ENCODE results near the gene PWWP2B. TPM values are rescaled to one million over a fixed set of nuclear protein-coding genes. Genes with fewer than 3 reads are reported as not detected.

Gene PWWP2B
- total and polyA plus RNA-seq, 2 donors (not counting 3 experiments of a cell fraction or from before 2014, with no cell fraction given), result 4.6 to 11.8 TPM

GRCh38 chr10:132392811-132393694 is 3.9 kb upstream of the PWWP2B start:
- dilution Hi-C loops (cut with MboI; ENCODE audit: extremely low pct_ligation_motif_present, low sequenced_read_pairs) (no loop called here), intact Hi-C loops (cut with micrococcal nuclease) (no loop called here)
- H3K27me3 ChIP-seq (ENCODE audit: control insufficient read depth in 2 of 2, insufficient read depth in 2 of 2, low read length in 2 of 2), result no peaks in the 10 kb centered on the region
- H3K9me1 ChIP-seq (replicated peaks; ENCODE audit: control insufficient read depth, extremely low read depth, insufficient read depth, low read length), result no peaks in the 10 kb centered on the region
- H3K27ac ChIP-seq (ENCODE audit: insufficient read depth, low read depth, low read length), result no peak overlapping the region
- POLR2A ChIA-PET, result interaction anchor here (0.7 kb wide), 1 partner anchor 143 kb away, joined by 3 read pairs; no protein-coding TSS in a partner anchor
- no peak for TF ChIP-seq MYC (IDR thresholded peaks at IDR 0.05; ENCODE audit: low read depth, low read length)
- TF ChIP-seq MAX (IDR thresholded peaks at IDR 0.05; ENCODE audit: insufficient read depth, insufficient read length), result no peak
- TF ChIP-seq JUN (IDR thresholded peaks at IDR 0.05; ENCODE audit: borderline replicate concordance, insufficient read depth, insufficient read length, low read depth), result no peak
- H3K4me3 ChIP-seq (replicated peaks in 1 of 3; ENCODE audit: insufficient read depth in 1 of 3, low read depth in 1 of 3, low read length in 3 of 3), result no peak overlapping the region
- H3K4me1 ChIP-seq (ENCODE audit: control insufficient read depth, extremely low read depth, insufficient read depth, low read length), result peaks cover 6% of the 10 kb centered on the region
- H3K9ac ChIP-seq (replicated peaks; ENCODE audit: extremely low read depth, insufficient read depth, low read length), result no peak overlapping the region
- no peak overlapping the region for H2AFZ ChIP-seq (ENCODE audit: low read depth, low read length)
- H3K79me2 ChIP-seq (ENCODE audit: control insufficient read depth, insufficient read depth, low read length), result peaks cover 2% of the 10 kb centered on the region
- H3K36me3 ChIP-seq (ENCODE audit: control insufficient read depth in 2 of 2, extremely low read depth in 1 of 2, insufficient read depth in 2 of 2, low read length in 2 of 2), result no peaks in the 10 kb centered on the region
- no TSS peak for BruUV-seq (replicated peaks)
- FAIRE-seq (no peak), DNase-seq (ENCODE audit: low read depth, low spot score) (no peak)
- H3K4me2 ChIP-seq (ENCODE audit: insufficient read depth, low read length), result no peak overlapping the region
- H4K20me1 ChIP-seq (replicated peaks; ENCODE audit: control insufficient read depth, extremely low read depth, insufficient read depth, low read length), result no peaks in the 10 kb centered on the region
- CTCF ChIA-PET, result no interaction called here
- no peaks in the 10 kb centered on the region for H3K9me3 ChIP-seq (replicated peaks; ENCODE audit: control insufficient read depth, insufficient read depth, low read length)

DNA sequence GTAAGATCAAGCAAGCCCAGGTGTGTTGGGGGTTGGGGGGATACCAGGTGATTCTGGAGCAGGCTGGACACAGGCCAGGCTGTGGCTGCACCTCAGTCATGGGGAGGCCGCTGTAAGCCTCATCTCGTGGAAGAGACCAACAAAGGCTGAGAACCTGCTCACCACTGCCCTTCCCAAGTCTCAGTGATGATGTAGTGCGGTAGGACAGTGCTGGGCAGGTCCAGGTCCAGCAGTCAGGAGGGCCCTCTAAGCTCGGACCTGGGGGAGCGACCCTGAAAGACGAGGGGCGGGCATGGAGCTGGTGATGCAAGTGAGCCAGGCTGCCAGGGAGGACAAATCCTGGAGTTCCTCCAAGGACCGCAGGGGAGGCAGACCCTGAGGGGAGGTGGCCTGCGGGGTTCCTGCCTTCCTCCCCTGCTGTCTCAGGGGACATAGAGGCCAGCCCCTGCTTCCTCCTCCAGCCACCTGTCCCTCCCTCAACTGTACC is 3.3 kb upstream of the PWWP2B start:
- DNase-seq (ENCODE audit: low read depth, low spot score) (no peak), FAIRE-seq (no peak)
- Histone ChIP-seq H3K36me3 (ENCODE audit: control insufficient read depth in 2 of 2, extremely low read depth in 1 of 2, insufficient read depth in 2 of 2, low read length in 2 of 2) (no peaks in the 10 kb centered on the region), H3K4me2 (ENCODE audit: insufficient read depth, low read length) (no peak overlapping the region), H4K20me1 (replicated peaks; ENCODE audit: control insufficient read depth, extremely low read depth, insufficient read depth, low read length) (no peaks in the 10 kb centered on the region), H3K4me1 (ENCODE audit: control insufficient read depth, extremely low read depth, insufficient read depth, low read length) (peaks cover 9% of the 10 kb centered on the region), H3K9me1 (replicated peaks; ENCODE audit: control insufficient read depth, extremely low read depth, insufficient read depth, low read length) (no peaks in the 10 kb centered on the region), H3K9ac (replicated peaks; ENCODE audit: extremely low read depth, insufficient read depth, low read length) (no peak overlapping the region), H2AFZ (ENCODE audit: low read depth, low read length) (no peak overlapping the region), H3K27ac (ENCODE audit: insufficient read depth, low read depth, low read length) (no peak overlapping the region), H3K79me2 (ENCODE audit: control insufficient read depth, insufficient read depth, low read length) (peaks cover 7% of the 10 kb centered on the region), H3K4me3 (replicated peaks in 1 of 3; ENCODE audit: insufficient read depth in 1 of 3, low read depth in 1 of 3, low read length in 3 of 3) (no peak overlapping the region), H3K9me3 (replicated peaks; ENCODE audit: control insufficient read depth, insufficient read depth, low read length) (no peaks in the 10 kb centered on the region), H3K27me3 (ENCODE audit: control insufficient read depth in 2 of 2, insufficient read depth in 2 of 2, low read length in 2 of 2) (no peaks in the 10 kb centered on the region)
- dilution Hi-C loops (cut with MboI; ENCODE audit: extremely low pct_ligation_motif_present, low sequenced_read_pairs), result no loop called here
- intact Hi-C loops (cut with micrococcal nuclease), result no loop called here
- POLR2A ChIA-PET, result interaction anchor here (0.7 kb wide), 1 partner anchor 142 kb away, joined by 3 read pairs; no protein-coding TSS in a partner anchor
- BruUV-seq (replicated peaks), result no TSS peak
- TF ChIP-seq EZH2 (IDR thresholded peaks at IDR 0.05; ENCODE audit: borderline replicate concordance, low read depth, low read length, severe bottlenecking) (no peak), MYC (IDR thresholded peaks at IDR 0.05; ENCODE audit: low read depth, low read length) (no peak), MAX (IDR thresholded peaks at IDR 0.05; ENCODE audit: insufficient read depth, insufficient read length) (no peak), JUN (IDR thresholded peaks at IDR 0.05; ENCODE audit: borderline replicate concordance, insufficient read depth, insufficient read length, low read depth) (no peak), GATA2 (IDR thresholded peaks at IDR 0.05; ENCODE audit: insufficient read depth, insufficient read length, low read depth, low read length) (no peak), POLR2AphosphoS5 (IDR thresholded peaks at IDR 0.05; ENCODE audit: insufficient read depth, low read depth, low read length) (no peak), POLR2A (IDR thresholded peaks at IDR 0.05; ENCODE audit: low read depth, low read length) (no peak), FOS (IDR thresholded peaks at IDR 0.05; ENCODE audit: borderline replicate concordance, insufficient read depth, low read length) (no peak), CTCF (IDR thresholded peaks at IDR 0.05; ENCODE audit: extremely low read depth in 1 of 2, insufficient read depth in 1 of 2, low read depth in 1 of 2, low read length in 2 of 2) (no peak)
- CTCF ChIA-PET, result no interaction called here
